SK-N-SH (cell line): ENCODE data around the gene WNT4.

Experiments used
- FOSL2 ChIP-seq: IDR thresholded peaks from 2 replicates; pipeline ENCODE4 v1.4.0; 2012; ENCODE audit warnings: low read depth, mild to moderate bottlenecking, moderate library complexity, borderline replicate concordance
- MEF2A ChIP-seq: IDR thresholded peaks from 2 replicates; pipeline ENCODE4 v1.4.0; 2012; ENCODE audit warnings: low read depth, borderline replicate concordance
- POLR2AphosphoS5 ChIP-seq: IDR thresholded peaks from 2 replicates; pipeline ENCODE4 v1.6.1; 2012; ENCODE audit warnings: low read depth, low read length
- RAD21 ChIP-seq: IDR thresholded peaks from 2 replicates; pipeline ENCODE4 v1.6.1; 2012; ENCODE audit warnings: mild to moderate bottlenecking, low read length
- TEAD4 ChIP-seq: IDR thresholded peaks from 2 replicates; pipeline ENCODE4 v1.4.0; 2012; ENCODE audit warnings: mild to moderate bottlenecking, borderline replicate concordance; ENCODE audit not compliant: insufficient read depth
- TF ChIP-seq, protein P1 (sequence below): fragments of 200-600 bp; sonication (generic); IDR thresholded peaks from 2 replicates; pipeline ENCODE4 v1.6.1; 2017; ENCODE audit warnings: antibody characterized with exemption, mild to moderate bottlenecking, moderate library complexity
- TF ChIP-seq, protein P2 (sequence below): fragments of 150-350 bp; IDR thresholded peaks from 2 replicates; pipeline ENCODE4 v1.6.1; 2017; ENCODE audit warnings: antibody characterized with exemption, low read length, low read depth, borderline replicate concordance
- TF ChIP-seq, protein P3 (sequence below): IDR thresholded peaks from 2 replicates; pipeline ENCODE4 v1.4.0; 2012; ENCODE audit warnings: low read depth

DNA sequence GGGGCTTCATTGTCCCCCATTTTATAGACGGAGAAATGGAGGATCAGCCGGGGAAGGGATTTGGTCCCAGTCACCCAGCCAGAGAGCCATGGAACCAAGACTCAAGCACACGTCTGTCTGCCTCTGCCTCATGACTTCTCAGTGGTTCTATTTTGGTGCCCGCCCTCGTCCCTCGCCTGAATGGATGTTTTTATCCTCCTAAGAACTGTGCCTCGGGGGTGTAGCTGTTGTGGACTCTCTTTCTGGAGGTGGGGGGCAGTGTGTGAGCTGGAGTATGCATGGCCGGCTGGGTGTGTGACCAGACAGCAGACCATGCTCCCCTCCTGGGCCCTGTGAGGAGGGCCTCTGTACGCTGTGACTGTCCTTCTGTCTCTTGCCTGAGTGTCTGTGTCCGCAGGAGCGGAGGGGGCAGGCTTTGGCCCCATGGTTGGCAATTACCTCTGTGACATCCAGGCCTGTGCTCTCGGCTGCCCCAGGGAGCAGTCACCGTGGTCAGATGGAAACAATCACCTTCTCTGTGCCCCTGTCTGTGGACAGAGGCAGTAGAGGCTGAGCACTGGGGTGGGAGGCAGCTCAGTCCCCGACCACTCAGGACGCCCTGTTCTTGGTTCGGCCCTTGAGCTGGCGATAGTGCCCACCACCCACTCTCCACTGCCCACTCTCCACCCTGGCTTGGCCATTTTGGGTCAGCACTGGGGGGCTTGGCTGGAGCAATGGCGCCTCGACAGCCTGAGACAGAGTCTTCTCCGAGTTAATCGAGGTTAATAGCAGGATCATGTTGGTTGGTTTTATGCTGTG, 20.4 kb downstream of the WNT4 start:
- TF ChIP-seq, protein P1, sequence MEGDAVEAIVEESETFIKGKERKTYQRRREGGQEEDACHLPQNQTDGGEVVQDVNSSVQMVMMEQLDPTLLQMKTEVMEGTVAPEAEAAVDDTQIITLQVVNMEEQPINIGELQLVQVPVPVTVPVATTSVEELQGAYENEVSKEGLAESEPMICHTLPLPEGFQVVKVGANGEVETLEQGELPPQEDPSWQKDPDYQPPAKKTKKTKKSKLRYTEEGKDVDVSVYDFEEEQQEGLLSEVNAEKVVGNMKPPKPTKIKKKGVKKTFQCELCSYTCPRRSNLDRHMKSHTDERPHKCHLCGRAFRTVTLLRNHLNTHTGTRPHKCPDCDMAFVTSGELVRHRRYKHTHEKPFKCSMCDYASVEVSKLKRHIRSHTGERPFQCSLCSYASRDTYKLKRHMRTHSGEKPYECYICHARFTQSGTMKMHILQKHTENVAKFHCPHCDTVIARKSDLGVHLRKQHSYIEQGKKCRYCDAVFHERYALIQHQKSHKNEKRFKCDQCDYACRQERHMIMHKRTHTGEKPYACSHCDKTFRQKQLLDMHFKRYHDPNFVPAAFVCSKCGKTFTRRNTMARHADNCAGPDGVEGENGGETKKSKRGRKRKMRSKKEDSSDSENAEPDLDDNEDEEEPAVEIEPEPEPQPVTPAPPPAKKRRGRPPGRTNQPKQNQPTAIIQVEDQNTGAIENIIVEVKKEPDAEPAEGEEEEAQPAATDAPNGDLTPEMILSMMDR: no peak
- TF ChIP-seq MEF2A: no peak
- TF ChIP-seq FOSL2: no peak
- TF ChIP-seq, protein P2, sequence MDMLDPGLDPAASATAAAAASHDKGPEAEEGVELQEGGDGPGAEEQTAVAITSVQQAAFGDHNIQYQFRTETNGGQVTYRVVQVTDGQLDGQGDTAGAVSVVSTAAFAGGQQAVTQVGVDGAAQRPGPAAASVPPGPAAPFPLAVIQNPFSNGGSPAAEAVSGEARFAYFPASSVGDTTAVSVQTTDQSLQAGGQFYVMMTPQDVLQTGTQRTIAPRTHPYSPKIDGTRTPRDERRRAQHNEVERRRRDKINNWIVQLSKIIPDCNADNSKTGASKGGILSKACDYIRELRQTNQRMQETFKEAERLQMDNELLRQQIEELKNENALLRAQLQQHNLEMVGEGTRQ: no peak
- TF ChIP-seq TEAD4: no peak
- no peak for TF ChIP-seq POLR2AphosphoS5
- TF ChIP-seq, protein P3, sequence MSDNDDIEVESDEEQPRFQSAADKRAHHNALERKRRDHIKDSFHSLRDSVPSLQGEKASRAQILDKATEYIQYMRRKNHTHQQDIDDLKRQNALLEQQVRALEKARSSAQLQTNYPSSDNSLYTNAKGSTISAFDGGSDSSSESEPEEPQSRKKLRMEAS: no peak
- TF ChIP-seq RAD21: no peak
